GM19372 (cell line): Measurements from ENCODE around the gene ZNF146.
"Not testable (repeated sequence)": the region's sequence is repeated elsewhere in the genome, so short reads cannot be mapped to it uniquely, and the experiment has no call there.

Experiments
- ATAC-seq: cut with Tn5 transposase; IDR thresholded peaks from one replicate; pipeline ENCODE4 v1.9.1; 2021; ENCODE audit warnings: mild to moderate bottlenecking, low read depth, moderate library complexity; ENCODE audit not compliant: unreplicated experiment

The ZNF146 gene

DNA sequence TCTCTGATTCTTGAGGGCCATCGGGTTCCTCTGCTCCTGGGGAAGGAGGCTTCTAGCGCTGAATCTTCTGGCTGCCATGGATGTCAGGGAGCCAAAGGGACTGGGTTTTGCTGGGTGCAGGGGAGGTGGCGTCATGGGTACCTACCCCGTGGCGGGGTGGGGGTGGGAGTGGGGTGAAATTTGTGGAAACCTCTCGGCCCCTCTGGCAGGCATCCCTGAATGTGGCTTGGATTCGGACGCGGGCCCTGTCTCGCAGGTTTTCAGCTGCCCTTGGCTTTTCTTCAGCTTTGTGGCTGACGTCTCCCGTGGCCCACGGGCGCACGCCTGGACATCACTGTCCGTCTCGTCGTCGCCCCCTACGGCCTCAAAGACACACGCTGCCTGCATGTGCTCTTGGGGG, 53.2 kb downstream of the ZNF146 start:
- not testable (repeated sequence) for ATAC-seq

- not testable (repeated sequence) for ATAC-seq
These were observed 53.7 kb downstream of the ZNF146 start for GRCh38 chr19:36268591-36268990.

GRCh38 chr19:36269295-36269694, 54.4 kb downstream of the ZNF146 start:
- ATAC-seq, result not testable (repeated sequence)
